H1 (cell line): ENCODE measurements around the gene POLR3A. TPM values are rescaled to one million over a fixed set of nuclear protein-coding genes. Genes with fewer than 3 reads are reported as not detected.

Experiments used
- BACH1 ChIP-seq: IDR thresholded peaks from 2 replicates; pipeline ENCODE4 v1.6.1; 2012; ENCODE audit warnings: low read length, improper control_type of control experiment
- CBX5 ChIP-seq: fragments of 300-800, 300-1000 bp; sonication (generic); IDR thresholded peaks from 2 replicates; pipeline ENCODE4 v1.7.1; 2016; ENCODE audit warnings: antibody characterized with exemption, low read length, low read depth
- CHD1 ChIP-seq: IDR thresholded peaks from 2 replicates; pipeline ENCODE4 v1.6.1; 2012; ENCODE audit warnings: low read depth, low read length, improper control_type of control experiment
- CHD7 ChIP-seq: fragments of 300-600 bp; sonication (generic); IDR thresholded peaks from 2 replicates; pipeline ENCODE4 v1.7.1; 2012; ENCODE audit warnings: low read length, moderate library complexity, mild to moderate bottlenecking, inconsistent platforms; ENCODE audit not compliant: insufficient replicate concordance
- KDM4A ChIP-seq: IDR thresholded peaks from one replicate; pipeline ENCODE4 v1.7.1; 2012; ENCODE audit warnings: low read depth, mild to moderate bottlenecking, moderate library complexity, low read length, inconsistent platforms; ENCODE audit not compliant: severe bottlenecking
- SIX5 ChIP-seq: IDR thresholded peaks from 2 replicates; pipeline ENCODE4 v1.6.1; 2011; ENCODE audit warnings: mild to moderate bottlenecking, low read depth, low read length
- SP1 ChIP-seq: IDR thresholded peaks from 2 replicates; pipeline ENCODE4 v1.6.1; 2011; ENCODE audit warnings: low read depth, low read length
- SP4 ChIP-seq: IDR thresholded peaks from 2 replicates; pipeline ENCODE4 v1.6.1; 2012; ENCODE audit warnings: low read length, inconsistent platforms
- TAF7 ChIP-seq: optimal IDR thresholded peaks from 2 replicates; pipeline ENCODE3; 2011; ENCODE audit warnings: low read depth, mild to moderate bottlenecking, inconsistent platforms, low read length, moderate library complexity, borderline replicate concordance
- TEAD4 ChIP-seq: IDR thresholded peaks from 2 replicates; pipeline ENCODE4 v1.6.1; 2012; ENCODE audit warnings: low read depth, low read length, inconsistent platforms, mixed read lengths
- YY1 ChIP-seq: IDR thresholded peaks from 2 replicates; pipeline ENCODE4 v1.6.1; 2011; ENCODE audit warnings: low read depth, mild to moderate bottlenecking, low read length
- ZNF274 ChIP-seq: IDR thresholded peaks from 2 replicates; pipeline ENCODE4 v1.7.0; 2012; ENCODE audit warnings: low read length, borderline replicate concordance; ENCODE audit errors: extremely low read depth
- polyA plus RNA-seq, 7 experiments: library from polyadenylated mRNA; depleted of rRNA in 3 of 7; stranded (reverse) in 5 of 7; unstranded in 2 of 7; fragments of >200 nt in 5 of 7; fragments of 200-250 nt in 2 of 7; gene quantifications; 1 replicate in 5 of 7; 2 replicates in 1 of 7; 4 replicates in 1 of 7; pipeline versions ENCODE4 v1.2.1 to v1.2.3, GENCODE V29; 2011 to 2013; ENCODE audit warnings: missing spikeins in 2 of 7, mixed read lengths in 2 of 7
- total RNA-seq: library from RNA; stranded (reverse); fragmentation: NEBNext Ultra II Directional; extraction: Animal tissue kit (Norgen Biotek cat#: 25700); gene quantifications from 2 replicates; pipeline ENCODE4 v1.2.1, GENCODE V29; 2021

POLR3A gene
- total and polyA plus RNA-seq, 2 of the 8 experiments (the other 6 are each of a cell fraction or from before 2014, with no cell fraction given): 11.3 to 38.6 TPM

- TF ChIP-seq CHD7 (no peak), BACH1 (no peak), TEAD4 (no peak), CBX5 (no peak), KDM4A (no peak), TAF7 (no peak), YY1 (no peak), SP1 (no peak), SIX5 (no peak), CHD1 (no peak), ZNF274 (no peak), SP4 (no peak)
Measured at GRCh38 chr10:77962350-77963146, 66.8 kb downstream of the POLR3A start (continued).
